Mucosa of stomach (tissue), 1 donor: ENCODE measurements around the gene FOSB.

Experiments
- H3K27me3 ChIP-seq: one replicate; pipeline ENCODE4 v1.7.0; 2013; ENCODE audit warnings: mild to moderate bottlenecking, low read length; ENCODE audit not compliant: control insufficient read depth, insufficient read depth
- H3K36me3 ChIP-seq: one replicate; pipeline ENCODE4 v1.7.0; 2013; ENCODE audit warnings: low read length; ENCODE audit not compliant: control insufficient read depth, insufficient read depth
- H3K4me1 ChIP-seq: one replicate; pipeline ENCODE4 v1.7.0; 2013; ENCODE audit warnings: mild to moderate bottlenecking, low read length; ENCODE audit not compliant: control insufficient read depth, insufficient read depth
- H3K4me3 ChIP-seq: one replicate; pipeline ENCODE4 v1.7.0; 2013; ENCODE audit warnings: low read length
- H3K9ac ChIP-seq: one replicate; pipeline ENCODE4 v1.7.0; 2013; ENCODE audit warnings: mild to moderate bottlenecking, low read length, moderate library complexity
- H3K9me3 ChIP-seq: one replicate; pipeline ENCODE4 v1.7.0; 2013; ENCODE audit warnings: mild to moderate bottlenecking, low read length, moderate library complexity; ENCODE audit not compliant: control insufficient read depth
- donor health status: Pancreatic carcinoma.

Gene FOSB

DNA sequence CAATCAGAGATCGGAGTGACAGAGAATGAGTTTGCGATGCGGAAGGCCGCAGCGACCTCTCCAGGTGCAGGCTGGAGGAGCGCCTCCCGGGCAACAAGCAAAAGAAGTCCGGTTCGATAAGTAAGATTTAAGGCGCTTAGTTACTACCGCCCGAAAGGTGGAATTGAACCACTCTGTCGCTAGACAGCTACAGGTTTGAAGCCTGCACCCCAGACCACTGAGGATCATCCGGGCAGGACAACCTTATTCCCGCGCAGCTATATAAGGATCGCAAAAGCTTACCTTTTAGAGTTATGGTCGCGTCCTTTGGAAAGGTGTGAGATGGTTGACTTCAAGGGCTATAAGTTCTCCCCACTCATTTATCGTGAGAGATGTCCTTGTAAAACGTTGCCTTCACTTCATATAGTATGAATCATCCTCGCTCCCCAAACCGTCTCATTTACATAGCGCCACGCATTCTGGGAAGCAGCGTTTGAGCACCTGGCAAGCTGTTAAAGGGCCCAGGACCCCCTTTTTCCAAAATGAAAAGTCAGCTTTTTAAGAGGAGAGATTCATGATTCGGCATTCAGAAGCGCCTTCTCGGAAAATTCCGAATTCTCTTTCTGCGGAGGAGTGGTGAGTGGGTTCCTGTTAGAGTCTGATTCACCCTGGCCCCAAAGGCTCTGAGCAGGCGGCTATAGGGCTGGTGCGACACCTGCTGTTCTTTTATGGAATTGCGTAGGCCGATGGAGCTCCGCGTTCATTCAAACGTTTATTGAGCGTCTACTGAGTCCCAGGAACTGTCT is 10.8 kb downstream of the FOSB start:
- Histone ChIP-seq H3K4me1 (peaks cover 12% of the 10 kb centered on the region), H3K36me3 (no peaks in the 10 kb centered on the region), H3K9me3 (no peaks in the 10 kb centered on the region), H3K9ac (peak overlapping the region; percentile 95), H3K4me3 (peak overlapping the region; percentile 91), H3K27me3 (peaks cover 16% of the 10 kb centered on the region)

DNA sequence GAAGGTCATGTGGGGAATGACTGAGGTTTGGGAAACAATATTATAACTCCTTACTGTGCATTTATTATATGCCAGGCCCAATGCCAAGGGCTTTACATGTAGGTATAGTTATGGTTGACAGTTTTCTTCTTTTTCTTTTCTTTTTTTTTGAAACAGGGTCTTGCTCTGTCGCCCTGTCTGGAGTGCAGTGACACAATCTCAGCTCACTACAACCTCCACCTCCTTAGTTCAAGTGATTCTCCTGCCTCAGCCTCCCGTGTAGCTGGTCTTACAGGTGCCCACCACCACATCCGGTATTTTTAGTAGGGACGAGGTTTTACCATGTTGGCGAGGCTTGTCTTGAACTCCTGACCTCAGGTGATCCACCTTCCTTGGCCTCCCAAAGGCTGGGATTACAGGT is 15.2 kb downstream of the FOSB start:
- Histone ChIP-seq H3K9ac (no peak overlapping the region), H3K9me3 (no peaks in the 10 kb centered on the region), H3K4me1 (peaks cover 9% of the 10 kb centered on the region), H3K27me3 (no peaks in the 10 kb centered on the region), H3K36me3 (no peaks in the 10 kb centered on the region), H3K4me3 (no peak overlapping the region)

DNA sequence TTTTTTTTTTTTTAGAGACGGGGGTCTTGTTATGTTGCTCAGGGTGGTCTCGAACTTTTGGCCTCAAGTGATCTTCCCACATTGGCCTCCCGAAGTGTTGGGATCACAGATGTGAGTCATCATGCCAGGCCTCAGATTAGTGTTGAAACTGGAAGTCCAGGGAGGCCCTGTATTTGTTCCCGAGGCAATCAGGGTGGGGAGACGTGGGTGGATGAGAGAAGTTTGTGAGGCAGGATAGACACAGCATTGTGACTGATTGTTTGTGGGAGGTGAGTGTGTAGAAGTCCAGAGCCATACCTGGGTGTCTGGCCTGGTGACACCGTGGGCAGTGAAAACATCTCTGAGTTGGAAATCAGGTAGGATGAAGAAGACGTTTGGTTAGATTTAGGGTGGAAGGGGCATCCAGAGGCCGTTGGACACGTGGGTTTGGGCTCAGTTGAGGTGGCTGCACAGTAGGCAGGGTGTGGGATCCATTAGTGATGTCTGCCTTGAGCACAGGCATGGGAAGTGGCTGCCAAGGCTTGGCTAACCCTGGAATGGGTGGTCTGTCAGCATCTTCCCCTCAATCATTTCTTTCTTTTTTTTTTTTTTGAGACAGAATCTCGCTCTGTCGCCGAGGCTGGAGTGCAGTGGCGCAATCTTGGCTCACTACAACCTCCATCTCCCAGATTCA is 16.6 kb downstream of the FOSB start:
- Histone ChIP-seq H3K9me3 (no peaks in the 10 kb centered on the region), H3K9ac (no peak overlapping the region), H3K36me3 (no peaks in the 10 kb centered on the region), H3K4me3 (no peak overlapping the region), H3K4me1 (peaks cover 4% of the 10 kb centered on the region), H3K27me3 (no peaks in the 10 kb centered on the region)

DNA sequence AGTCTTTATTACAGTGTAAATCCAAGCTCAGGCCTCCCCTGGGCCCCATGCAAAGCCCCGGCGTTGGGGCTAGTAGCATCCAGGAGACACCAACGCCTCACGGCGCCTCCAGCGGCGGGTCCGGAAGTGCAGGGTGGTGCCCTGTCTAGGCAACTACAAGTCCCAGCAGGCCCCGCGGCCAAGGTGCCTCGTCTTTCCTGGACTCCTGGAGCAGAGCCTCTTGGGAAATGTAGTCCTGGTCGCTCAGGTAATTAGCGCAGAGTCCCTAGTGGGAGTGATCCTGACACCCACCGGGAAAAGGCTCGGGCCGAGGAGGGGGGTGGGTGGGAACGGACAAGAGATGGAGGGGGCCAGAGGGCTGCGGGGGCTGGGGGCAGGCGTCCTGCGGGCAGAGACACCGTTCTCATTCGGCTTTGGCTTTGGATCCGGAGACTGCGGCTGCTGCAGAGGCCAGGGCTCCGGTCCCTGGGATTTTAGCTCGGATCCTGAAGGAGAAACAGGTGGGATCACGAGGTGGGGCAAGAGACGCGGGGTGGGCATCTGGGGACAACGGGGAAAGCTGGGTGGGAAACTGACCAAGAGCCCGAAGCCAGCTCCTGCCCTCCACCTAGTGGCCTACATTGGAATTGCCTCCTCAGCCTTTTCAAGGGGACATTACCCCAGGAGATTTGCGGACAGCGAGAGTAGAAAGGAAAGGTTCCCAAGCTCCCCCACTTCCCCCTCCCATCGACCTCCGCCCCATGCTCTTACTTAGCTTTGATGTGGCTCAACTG is 17.7 kb downstream of the FOSB start:
- no peaks in the 10 kb centered on the region for H3K27me3 ChIP-seq
- peak overlapping the region; percentile 65 for H3K9ac ChIP-seq
- no peaks in the 10 kb centered on the region for H3K36me3 ChIP-seq
- no peaks in the 10 kb centered on the region for H3K9me3 ChIP-seq
- peak overlapping the region; percentile 57 for H3K4me3 ChIP-seq
- H3K4me1 ChIP-seq, result peaks cover 4% of the 10 kb centered on the region

DNA sequence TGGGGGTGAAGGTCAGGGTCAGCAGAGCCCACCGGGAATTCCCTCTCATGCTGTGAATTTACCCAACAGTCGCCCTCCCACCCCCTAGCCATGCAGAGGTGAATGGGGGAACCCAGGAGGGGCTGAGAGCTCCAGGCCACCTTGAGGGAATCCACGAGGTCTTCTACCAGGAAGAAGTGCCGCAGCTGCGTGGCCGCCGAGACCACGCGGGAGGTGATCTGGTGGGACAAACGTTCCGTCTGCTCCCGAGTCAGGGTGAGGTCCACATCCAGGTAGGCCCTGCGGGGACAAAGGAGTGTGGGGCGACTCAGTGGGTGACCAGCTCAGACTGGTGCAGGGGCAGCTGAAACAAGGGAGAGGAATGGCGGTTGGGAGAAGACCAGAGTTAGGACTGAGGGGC is 20.9 kb downstream of the FOSB start:
- no peaks in the 10 kb centered on the region for H3K36me3 ChIP-seq
- no peak overlapping the region for H3K9ac ChIP-seq
- H3K4me3 ChIP-seq, result no peak overlapping the region
- H3K4me1 ChIP-seq, result peaks cover 21% of the 10 kb centered on the region
- H3K9me3 ChIP-seq, result no peaks in the 10 kb centered on the region
- peaks cover 6% of the 10 kb centered on the region for H3K27me3 ChIP-seq

DNA sequence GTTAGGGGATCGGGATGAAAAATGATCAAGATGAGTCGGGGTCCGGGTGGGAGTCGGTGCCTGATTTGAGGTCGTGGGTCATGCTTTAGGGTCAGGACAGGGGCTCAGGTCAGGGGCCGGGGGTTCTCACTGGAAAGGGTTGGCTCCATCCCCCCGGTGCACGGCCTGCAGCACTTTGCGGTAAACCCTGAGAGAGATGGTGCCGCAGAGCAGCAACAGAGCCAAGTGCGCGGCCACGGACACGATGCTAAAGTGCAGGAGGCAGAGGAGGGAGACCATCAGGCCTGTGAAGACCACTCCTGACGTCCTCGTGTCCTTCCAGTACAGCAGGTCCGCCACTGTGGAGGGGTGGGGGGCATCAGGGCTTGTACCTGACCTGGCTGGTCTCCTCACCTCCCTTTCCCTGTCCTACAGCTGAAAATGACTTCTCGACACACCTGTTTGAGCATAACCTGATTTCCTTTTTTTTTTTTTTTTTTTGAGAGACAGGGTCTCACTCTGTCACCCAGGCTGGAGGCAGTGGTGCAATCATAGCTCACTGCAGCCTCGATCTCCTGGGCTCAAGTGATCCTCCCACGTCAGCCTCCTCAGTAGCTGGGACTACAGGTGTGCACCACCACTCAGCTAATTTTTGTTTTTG is 21.5 kb downstream of the FOSB start:
- H3K36me3 ChIP-seq, result no peaks in the 10 kb centered on the region
- H3K4me3 ChIP-seq, result no peak overlapping the region
- peaks cover 21% of the 10 kb centered on the region for H3K4me1 ChIP-seq
- no peaks in the 10 kb centered on the region for H3K9me3 ChIP-seq
- H3K27me3 ChIP-seq, result peaks cover 10% of the 10 kb centered on the region
- H3K9ac ChIP-seq, result no peak overlapping the region

DNA sequence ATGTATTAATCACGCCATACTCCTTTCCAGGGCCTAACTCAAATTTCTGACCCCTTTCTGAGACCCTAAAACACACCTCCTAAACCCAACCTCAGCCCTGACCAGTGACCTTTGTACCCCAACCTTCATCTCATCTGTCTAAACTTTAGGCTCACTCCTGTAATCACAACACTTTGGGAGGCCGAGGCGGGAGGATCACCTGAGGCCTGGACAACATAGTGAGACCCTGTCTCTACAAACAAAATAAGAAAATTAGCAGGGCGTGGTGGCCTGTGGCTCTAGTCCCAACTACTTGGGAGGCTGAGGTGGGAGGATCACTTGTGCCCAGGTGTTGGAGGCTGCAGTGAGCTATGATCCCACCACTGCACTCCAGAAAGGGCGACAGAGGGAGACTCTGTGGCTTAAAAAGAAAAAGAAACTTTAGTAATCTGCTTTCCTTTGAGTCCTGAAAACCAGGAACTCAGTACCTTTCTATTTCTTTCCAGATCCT is 24.4 kb downstream of the FOSB start:
- Histone ChIP-seq H3K9me3 (no peaks in the 10 kb centered on the region), H3K27me3 (peaks cover 25% of the 10 kb centered on the region), H3K4me1 (peaks cover 23% of the 10 kb centered on the region), H3K36me3 (no peaks in the 10 kb centered on the region), H3K9ac (no peak overlapping the region), H3K4me3 (no peak overlapping the region)

DNA sequence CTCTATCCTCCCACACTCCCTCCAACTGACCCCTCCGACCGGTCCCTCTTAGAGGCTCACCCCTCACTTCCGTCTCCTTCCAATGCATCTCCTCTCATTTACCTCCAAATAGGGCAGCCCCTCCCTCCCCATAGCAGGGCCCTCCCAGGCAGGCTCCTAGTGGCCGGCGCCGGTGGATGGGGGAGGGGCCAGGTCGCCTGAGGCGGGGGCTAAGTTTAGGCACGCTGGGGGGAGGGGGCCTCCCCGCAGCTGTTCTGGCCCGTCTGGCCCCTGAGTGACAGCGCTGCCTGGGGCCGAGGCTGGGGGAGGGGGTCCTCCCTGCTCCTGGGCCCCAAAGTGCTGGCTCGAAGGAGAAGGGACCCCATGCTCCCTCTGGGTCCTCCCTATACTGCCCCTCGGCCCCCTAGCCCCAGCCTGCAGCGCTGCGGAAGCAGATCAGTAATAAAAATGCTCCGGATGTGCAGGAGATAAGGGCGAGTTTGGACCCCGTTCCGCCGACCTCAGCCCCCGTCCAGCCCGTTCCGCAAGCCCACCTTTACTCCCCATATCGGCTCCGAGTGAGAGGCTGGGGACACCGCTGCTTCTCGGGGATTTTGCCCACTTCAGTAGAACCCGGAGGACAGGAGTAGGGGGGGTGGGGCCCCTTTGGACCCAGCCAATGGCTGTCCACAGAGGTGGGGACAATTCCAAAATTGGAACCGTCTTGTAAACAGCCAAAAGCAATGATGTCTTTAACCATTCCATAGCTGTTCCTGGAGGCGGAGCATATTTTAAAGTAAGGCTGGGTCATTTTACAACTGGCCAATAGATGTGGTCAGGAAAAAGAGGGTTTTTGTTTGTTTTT is 25.1 kb downstream of the FOSB start:
- Histone ChIP-seq H3K9me3 (no peaks in the 10 kb centered on the region), H3K4me1 (peaks cover 28% of the 10 kb centered on the region), H3K27me3 (peaks cover 25% of the 10 kb centered on the region), H3K36me3 (no peaks in the 10 kb centered on the region), H3K4me3 (peak overlapping the region; percentile 41), H3K9ac (peak overlapping the region; percentile 53)

DNA sequence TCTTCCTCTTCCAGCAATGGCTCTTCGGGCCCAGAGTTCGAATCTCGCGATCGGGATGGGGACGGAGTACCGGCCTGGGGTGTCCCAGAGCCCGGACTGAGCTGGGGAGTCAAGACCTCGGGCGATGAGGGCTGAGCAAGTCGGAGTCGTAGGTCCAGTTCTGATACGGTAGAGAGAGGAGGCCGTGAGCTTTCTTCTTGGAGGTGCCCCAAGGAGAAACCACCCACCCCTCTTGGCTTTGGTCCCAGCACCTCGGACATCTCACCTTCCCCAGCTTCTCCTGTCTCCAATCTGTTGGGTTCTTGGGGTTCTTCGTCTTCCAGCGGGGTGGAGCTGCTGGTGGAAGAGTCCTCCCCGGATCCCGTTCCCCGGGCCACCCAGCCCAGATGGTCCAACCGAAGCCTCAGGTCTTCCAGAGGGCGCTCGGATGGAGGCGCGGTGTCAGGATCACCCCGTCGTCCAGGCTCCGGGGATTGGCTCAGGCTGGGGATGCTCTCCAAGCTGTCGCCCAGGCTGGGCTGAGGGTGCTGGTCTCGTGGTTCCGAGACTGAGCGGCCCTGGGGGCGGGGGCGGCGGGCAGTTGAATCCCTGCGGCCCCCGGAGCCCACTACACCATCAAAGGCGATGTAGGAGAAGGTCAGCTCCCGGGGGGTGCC is 26.6 kb downstream of the FOSB start:
- H3K9ac ChIP-seq, result no peak overlapping the region
- peaks cover 37% of the 10 kb centered on the region for H3K27me3 ChIP-seq
- no peaks in the 10 kb centered on the region for H3K36me3 ChIP-seq
- peaks cover 43% of the 10 kb centered on the region for H3K4me1 ChIP-seq
- no peak overlapping the region for H3K4me3 ChIP-seq
- H3K9me3 ChIP-seq, result no peaks in the 10 kb centered on the region

DNA sequence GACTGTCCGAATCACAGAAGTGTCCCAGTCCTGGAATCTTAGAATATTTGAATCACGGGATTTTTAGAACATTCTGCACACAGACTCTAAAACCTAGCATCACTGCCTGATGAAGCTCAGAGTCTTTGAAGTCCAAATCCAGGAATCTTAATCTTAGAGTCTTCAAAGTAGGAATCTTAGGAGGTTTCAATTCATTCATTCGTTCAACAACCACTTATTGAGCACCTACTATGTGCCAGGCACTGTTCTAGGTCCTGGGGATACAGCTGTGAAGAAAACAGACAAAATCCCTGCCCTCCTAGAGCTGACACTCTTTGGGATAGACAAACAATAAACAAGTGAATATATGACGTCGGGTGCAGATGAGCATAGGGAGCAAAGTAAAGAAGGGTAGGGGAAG is 27.4 kb downstream of the FOSB start:
- Histone ChIP-seq H3K9me3 (no peaks in the 10 kb centered on the region), H3K36me3 (no peaks in the 10 kb centered on the region), H3K27me3 (peaks cover 37% of the 10 kb centered on the region), H3K9ac (no peak overlapping the region), H3K4me1 (peaks cover 48% of the 10 kb centered on the region), H3K4me3 (no peak overlapping the region)
